HG02970 (cell line): Measurements from ENCODE around the gene GTF3C6.
"Not testable (repeated sequence)": the region's sequence is repeated elsewhere in the genome, so short reads cannot be mapped to it uniquely, and the experiment has no call there.

ENCODE experiments used
- ATAC-seq: cut with Tn5 transposase; IDR thresholded peaks from one replicate; pipeline ENCODE4 v1.9.1; 2021; ENCODE audit warnings: mild to moderate bottlenecking, moderate library complexity, moderate number of reproducible peaks; ENCODE audit not compliant: unreplicated experiment, low FRiP score

GTF3C6 gene, protein sequence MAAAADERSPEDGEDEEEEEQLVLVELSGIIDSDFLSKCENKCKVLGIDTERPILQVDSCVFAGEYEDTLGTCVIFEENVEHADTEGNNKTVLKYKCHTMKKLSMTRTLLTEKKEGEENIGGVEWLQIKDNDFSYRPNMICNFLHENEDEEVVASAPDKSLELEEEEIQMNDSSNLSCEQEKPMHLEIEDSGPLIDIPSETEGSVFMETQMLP

DNA sequence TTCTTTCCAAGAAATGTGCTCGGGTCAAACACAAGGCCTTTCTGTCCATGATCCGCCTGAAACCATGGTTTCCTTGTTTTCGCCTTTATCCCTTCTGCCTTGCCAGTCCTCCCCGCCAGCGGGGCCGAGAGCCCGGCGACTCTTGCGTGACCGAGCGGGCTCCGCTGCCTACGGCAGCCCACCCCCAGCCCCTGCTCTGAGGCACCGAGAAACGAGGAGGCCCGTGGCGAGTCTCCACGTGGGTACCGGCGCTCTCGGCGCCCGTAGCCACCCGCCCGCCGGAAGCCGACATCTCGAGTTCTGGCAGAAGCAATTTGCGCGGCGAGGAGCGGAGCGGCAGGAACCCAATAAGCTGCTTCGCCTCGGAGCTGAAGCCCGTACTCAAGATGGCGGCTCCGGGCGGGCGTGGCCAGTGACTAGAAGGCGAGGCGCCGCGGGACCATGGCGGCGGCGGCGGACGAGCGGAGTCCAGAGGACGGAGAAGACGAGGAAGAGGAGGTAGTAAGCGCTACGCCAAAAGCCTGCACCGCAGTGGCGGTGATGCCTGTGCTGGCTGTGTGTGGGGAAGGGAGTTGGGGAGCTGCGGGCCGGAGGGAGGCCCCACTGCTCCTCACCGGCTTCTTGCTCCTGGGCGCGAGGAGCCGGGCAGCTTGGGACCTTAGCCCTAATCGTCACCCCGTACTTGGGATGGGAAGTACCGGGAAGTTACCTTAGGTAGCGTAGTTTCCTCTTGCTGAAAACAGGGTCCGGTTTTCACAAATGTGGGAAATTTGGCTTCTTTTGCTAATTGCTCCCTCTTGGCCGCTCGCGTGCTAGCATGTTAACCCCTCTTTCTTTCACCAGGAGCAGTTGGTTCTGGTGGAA, at the start of gene GTF3C6:
Gene GTF3C6 (plus strand): TSS at position 378 of the 864 bp plus-strand sequence. CDS start 64 bp downstream, at position 442.
- peak; percentile 94 for ATAC-seq

DNA sequence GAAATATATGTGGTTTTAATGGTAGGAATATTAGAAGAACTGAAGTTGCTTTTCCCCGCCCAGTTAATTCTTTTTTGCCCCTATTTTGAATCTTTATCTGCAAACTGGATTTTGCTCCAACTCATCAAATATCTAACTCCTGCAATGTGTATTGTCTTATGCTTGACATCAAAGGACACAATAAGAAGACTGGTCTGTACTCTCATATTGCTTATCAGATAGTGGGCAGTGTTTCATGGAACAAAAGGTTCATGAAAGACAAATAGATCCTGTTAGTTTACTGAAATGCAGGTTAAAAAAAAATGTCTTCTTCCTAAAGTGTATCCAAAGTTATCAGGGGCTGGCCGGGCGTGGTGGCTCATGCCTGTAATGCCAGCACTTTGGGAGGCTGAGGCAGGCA, 27.7 kb upstream of the GTF3C6 start:
- no peak for ATAC-seq

DNA sequence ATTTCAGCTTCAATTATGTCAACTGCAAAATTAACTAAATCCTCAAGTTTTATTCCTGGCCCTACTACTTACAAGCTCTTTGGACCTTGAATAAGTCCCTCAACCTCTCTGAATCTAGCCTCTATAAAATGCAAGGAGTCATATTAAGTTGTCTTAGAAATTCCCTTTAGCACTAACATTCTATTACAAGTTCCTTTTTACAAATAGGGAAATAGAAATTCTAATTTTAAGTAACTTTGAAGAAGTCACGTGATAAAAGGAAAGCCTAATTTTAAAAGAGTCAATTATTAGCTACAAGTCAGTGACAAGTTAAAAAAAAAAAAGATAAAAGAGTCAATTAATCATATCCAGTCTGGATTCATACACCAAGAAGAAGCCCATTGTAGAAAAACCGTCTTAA, 24.6 kb upstream of the GTF3C6 start:
- no peak for ATAC-seq

DNA sequence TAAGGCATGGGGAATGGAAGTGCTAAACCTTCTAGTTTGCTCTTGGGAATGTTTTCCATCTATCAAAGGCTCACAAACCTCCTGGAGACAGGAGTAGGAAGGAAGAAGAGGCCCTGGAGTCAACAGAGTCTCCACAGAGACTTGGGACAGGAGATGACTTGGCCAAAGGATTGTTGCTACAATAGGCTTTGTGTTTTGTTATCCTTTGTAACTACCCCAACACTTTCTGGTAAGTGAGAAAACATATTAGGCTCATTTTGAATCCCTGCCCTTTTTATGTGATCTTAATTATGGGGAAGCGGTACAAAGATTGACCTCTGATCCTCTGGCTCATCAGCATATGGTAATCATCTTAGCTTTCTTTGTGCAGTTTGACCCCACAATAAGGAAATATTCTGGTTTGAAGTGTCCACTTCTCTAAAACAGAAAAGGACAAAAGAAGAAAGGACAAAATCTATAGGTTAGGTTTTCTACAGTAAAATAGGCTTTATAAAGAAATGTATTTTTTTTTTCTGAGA, 24.1 kb upstream of the GTF3C6 start:
- ATAC-seq = no peak

DNA sequence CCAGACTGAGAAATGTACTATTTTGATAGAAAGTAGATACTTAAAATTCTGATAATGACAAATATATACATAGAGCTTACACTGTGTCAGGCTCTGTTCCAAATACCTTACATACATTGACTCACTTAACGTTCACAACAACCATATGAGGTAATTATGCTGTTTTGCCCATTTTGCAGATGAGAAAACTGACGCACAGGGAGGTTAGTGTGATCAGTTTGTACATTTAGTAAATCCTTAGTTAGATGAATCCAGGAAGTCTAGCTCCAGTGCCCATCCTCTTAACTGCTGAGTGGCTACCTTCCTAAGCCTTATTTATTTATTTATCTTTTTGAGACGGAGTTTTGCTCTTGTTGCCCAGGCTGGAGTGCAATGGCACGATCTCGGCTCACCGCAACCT, 23.3 kb upstream of the GTF3C6 start:
- no peak for ATAC-seq

DNA sequence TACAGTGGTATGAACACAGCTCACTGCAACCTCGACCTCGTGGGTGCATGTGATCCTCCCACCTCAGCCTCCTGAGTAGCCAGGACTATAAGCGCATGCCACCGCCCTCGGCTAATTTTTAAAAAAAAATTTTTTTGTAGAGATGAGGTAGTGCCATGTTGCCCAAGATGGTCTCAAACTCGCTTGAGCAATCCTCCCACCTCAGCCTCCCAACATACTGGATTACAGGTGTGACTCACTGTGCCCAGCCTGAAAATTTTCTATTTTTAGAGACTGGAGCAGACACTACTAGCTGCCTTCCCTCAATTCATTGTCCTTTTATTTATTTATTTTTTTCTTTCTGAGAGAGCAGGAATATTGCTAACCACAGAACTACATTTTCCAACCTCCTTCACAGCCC, 20.3 kb upstream of the GTF3C6 start:
- no peak for ATAC-seq

DNA sequence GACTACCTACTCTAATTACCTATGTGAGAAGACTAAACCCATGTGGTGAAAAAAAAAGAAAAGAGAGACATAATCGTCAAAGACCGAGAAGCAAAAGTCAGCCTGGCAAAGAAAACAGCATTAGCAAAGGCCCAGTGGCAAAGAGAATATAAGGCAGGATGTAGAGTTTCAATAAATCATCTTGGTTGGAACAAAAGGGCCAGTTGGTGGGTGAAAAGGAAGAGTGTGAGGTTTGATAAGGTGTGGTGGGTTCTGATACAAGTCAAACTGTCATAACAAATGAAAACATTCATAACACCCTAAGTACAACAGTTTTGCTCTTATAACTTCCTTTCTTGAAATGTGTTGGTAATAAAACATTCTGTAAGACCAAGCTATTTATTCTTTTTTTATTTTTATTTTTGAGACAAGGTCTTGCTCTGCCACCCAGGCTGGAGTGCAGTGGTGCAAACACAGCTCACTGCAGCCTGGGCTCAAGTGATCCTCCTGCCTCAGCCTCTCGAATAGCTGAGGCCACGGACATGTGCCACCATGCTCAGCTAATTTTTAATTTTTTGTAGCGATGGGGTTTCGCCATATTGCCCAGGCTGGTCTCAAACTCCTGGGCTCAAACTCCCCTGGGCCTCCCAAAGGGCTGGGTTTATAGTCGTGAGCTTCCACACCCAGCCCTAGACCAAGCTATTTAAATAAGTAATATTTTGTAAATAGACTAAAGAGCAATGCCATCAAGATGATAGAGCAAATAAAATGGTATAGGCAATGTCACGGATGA, 18.9 kb upstream of the GTF3C6 start:
- ATAC-seq = no peak

DNA sequence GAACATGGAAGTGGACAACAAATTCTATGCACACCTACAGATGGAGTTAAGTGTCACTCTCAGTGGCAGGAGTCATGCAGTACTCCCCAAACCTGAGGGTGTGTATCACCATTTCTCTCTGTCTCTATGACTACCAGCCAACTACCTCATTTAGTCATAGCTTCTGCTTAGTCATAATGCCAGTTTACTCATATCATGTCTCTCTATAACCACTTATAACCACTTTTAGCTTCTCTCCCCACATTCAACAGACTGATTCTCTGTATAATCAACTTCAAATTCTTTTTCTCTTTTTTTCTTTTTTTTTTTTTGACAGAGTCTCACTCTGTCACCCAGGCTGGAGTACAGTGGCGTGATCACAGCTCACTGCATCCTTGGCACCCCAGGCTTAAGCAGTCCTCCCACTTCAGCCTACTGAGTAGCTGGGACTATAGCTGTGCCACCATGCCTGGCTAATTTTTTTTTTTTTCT, 13.8 kb upstream of the GTF3C6 start:
- peak; percentile 93 for ATAC-seq

DNA sequence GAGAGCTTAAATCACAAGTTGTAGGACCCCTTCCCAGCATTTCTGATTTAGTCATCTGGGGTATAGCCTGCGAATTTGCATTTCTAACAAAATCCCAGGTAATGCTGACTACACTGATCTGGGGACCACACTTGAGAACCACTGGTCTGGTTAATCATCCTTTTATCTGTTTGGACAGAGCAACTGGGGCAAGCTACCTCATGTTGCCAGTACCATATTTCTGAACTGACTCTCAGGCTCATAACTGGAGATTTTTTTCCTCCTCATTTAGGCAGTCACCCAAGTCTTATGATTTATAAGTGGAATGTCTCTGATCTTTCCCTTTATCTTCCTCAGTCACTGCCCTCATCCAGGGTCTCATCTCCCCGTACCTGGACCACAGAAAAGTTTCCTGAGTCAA, 12.0 kb upstream of the GTF3C6 start:
- ATAC-seq = no peak

DNA sequence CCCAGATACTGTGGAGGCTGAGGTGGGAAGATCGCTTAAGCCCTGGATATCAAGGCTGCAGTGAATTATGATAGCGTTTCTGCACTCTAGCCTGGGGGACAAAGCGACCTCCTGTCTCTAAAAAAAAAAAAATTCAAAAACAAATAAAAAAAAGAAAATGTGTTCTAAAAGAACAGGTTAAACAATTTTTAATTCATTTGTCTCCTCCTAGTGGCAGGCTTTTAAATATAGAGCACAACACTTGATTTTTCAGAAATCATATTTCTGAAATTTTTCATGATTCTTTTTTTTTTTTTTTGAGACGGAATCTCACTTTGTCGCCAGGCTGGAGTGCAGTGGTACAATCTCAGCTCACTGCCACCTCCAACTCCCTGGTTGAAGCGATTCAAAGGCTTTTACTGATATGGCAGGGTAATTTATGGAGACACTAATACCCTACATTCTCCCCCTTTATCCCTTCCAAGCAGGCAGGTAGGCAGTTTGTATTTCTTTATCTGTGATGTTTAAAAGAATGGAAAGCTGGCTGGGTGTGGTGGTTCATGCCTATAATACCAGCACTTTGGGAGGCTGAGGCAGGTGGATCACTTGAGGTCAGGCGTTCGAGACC, 8.7 kb upstream of the GTF3C6 start:
- ATAC-seq = no peak

DNA sequence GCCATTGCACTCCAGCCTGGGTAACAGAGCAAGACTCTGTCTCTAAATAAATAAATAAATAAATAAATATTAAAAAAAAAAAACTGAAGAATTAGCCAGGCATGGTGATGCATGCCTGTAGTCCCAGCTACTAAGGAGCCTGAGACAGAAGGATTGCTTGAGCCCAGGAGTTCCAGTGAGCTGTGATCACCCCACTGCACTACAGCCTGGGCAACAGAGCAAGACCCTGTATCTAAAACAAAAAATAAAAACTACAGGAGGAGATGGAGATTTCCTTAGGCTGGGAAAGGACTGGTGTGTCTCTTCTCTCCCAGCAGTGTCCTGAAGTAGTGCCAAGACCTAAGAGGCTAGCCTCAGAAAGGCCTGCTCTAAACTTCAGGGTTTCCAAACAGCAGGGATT, 8.1 kb upstream of the GTF3C6 start:
- no peak for ATAC-seq

DNA sequence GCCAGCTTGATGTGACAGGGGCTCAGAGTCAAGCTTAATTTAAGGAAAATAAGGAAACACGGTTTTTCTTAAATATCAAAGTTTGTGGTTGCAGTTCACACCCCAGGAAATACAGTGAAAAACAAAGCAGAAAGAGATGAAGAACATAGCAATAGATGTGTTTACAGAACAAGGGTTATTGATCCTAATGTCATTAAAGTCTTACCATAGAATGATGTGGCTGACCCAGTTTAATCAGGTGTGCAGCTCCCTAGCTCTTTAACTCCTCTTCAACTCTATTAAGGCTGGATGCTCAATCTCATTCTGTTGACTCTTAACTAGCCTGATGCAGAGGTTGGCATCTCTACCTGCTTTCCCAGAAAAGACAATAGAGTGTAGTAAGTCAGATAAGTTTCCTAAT, 7.5 kb upstream of the GTF3C6 start:
- no peak for ATAC-seq

DNA sequence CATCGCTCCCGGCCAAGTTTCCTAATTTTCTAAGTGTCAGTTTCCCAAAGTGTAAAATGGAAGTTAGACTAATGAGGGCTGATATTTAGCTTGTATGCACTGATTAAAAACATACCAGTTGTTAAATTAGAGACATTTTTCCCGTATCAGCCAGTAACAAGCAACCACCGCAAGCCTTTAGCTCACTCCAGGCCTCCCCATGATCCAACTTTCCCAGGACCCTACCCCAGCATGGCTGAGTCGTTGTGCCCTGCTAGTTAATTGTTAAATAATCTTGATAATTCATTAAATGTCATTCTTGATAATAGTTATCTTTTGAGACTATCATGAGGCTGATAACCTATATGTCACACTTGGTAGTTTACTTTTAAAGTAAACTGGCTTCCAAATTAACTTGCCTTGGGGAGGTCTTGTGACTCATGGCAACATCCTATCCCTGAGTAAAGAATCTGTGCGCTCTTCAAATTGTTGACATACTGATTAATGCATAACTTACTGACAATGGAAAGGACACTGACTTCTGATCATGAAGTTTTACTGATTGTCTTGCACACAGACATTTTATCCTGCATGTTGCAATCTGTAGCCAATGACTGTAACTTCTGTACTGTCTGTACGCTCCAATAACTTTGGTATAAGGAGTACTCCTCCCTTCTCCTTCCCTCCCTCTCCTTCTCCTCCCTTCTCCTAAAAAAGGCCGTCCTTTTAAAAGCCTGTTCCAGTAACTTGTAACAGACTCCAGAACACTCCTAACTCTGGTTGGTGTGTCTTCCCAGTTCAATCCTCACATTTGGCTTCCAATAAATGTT, 6.3 kb upstream of the GTF3C6 start:
- no peak for ATAC-seq

DNA sequence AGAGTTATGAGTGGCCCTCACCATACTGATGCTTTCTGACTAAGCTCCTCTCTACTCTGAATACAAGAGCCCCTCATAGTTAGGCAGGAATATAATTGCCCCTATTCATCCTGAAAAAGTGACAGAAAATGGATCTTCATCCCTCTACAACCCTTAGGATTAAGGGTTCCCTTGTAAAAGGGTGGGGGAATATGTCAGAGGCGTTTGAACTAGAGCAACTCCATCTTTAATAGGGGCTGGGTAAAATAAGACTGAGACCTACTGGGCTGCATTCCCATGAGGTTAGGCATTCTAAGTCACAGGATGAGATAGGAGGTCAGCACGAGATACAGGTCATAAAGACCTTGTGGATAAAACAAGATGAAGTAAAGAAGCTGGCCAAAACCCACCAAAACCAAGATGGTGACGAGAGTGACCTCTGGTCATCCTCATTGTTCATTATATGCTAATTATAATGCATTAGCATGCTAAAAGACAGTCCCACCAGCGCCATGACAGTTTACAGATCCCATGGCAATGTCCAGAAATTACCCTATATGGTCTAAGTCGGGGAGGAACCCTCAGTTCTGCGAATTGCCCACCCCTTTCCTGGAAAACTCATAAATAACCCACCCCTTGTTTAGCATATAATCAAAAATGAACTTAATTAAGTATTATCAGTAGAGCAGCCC, 4.7 kb upstream of the GTF3C6 start:
- ATAC-seq = no peak

DNA sequence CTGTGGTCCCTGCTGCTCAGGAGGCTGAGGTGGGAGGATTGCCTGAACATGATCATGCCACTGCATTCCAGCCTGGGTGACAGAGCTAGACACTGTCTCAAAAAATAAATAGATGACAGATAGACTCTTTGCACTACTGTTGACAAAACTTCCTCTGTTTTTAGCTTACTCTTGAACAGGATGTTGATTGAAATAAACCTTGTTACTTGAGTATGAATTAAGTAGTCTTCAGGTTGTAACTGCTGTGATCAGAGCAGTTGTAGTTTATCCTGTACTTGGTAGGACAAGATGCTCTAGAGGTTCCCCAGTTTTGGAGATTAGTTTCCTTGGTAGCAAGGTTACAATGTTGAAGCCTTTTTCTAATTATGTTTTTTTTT, 1.5 kb downstream of the GTF3C6 start:
- no peak for ATAC-seq

DNA sequence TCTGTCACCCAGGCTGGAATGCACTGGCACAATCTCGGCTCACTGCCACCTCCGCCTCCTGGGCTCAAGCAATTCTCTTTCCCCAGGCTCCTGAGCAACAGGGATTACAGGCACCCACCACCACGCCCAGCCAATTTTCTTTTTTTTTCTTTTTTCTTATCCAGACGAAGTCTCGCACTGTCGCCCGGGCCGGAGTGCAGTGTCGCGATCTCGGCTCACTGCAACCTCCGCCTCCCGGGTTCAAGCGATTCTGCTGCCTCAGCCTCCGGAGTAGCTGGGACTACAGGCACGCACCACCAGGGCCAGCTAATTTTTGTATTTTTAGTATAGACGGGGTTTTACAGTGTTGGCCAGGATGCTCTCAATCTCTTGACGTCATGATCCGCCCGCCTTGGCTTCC, 4.1 kb downstream of the GTF3C6 start:
- ATAC-seq = not testable (repeated sequence)

DNA sequence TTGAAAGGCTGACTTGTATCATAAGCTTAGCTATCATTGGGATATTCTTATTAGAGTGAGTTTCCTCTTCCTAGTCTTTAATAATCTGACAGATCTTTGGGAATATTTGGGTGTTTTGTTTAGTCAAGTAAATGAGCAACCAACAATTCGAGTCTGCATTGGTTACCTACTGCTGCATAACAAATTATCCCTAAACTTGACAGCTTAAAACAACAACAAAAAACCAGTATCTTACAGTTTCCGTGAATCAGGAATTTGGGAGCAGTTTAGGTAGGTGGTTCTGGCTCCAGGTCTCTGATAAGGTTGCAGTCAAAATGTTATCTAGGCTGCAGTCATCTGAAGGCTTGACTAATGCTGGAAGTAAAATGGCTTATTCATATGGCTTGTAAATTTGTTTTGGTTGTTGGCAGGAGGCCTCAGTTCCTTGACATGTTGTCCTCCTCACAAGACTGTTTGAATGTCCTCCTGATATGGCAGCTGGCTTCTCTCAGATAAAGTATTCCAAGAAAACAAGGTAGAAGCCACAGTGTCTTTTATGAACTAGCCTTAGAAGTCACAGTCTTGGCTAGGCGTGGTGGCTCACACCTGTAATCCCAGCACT, 7.2 kb downstream of the GTF3C6 start:
- ATAC-seq = no peak

DNA sequence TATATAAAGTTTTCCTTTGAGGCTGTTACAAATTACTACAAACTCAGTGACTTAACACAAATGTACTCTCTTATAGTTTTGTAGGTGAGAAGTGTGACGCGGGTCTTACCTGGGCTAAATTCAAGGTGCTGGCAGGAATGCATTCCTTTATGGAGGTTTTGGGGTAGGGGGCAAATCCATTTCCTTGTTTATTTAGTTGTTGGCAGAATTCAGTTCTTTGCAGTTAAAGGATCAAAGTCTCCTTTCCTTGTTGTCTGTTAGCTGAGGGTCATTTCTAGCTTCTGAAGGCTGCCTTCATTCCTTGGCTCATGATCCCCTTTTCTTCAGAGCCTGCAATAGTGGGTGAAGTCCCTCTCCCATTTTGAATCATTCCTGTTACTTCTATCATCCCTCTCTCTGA, 10.2 kb downstream of the GTF3C6 start:
- not testable (repeated sequence) for ATAC-seq

DNA sequence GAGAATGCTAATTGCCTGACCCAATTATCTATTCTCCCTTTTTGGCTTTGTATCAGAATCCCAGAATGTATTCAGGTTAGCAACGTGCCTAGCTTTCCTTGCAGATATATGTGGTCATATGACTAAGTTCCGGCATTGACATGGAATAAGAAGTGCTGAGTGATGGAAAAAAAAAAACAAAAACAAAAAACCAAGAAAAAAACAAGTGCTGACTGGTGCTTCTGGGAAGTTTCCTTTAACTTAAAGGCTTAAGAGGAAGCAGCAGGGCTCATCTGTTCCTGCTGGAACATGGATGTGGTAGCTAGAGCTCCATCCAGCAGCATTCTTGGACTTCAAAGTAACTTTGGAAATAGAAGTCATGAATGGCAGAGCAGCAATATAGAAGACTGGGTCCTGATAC, 13.0 kb downstream of the GTF3C6 start:
- no peak for ATAC-seq
